ENCODE results near the gene ZBTB20.

DNA sequence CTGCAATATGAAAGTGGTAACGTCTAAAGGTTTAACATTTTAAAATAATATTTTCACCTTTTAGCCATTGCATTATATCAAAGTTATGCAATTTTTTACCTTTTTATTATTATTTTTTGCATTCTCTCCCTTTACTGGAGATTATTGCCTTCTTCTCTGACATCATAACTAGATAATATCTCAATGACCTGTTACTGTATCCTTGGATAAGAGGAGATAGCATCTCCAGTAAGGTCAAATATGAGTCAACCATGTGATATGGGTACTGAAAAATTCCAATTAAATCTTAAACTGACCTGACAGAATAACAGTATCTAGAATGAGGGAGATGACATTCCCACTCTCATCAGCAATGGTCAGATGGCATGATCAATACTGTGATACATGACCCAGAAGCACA is 108.3 kb downstream of the ZBTB20 start:
- TF ChIP-seq, protein P1, sequence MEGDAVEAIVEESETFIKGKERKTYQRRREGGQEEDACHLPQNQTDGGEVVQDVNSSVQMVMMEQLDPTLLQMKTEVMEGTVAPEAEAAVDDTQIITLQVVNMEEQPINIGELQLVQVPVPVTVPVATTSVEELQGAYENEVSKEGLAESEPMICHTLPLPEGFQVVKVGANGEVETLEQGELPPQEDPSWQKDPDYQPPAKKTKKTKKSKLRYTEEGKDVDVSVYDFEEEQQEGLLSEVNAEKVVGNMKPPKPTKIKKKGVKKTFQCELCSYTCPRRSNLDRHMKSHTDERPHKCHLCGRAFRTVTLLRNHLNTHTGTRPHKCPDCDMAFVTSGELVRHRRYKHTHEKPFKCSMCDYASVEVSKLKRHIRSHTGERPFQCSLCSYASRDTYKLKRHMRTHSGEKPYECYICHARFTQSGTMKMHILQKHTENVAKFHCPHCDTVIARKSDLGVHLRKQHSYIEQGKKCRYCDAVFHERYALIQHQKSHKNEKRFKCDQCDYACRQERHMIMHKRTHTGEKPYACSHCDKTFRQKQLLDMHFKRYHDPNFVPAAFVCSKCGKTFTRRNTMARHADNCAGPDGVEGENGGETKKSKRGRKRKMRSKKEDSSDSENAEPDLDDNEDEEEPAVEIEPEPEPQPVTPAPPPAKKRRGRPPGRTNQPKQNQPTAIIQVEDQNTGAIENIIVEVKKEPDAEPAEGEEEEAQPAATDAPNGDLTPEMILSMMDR (conservative IDR thresholded peaks at IDR 0.05; ENCODE audit: low read depth, low read length) = no peak
- TF ChIP-seq EZH2phosphoT487 (IDR thresholded peaks at IDR 0.05; ENCODE audit: borderline replicate concordance, low read length) = no peak

Measured in PC-3 (cell line).